Measurements from ENCODE around the gene EPHB1. TPM values are rescaled to one million over a fixed set of nuclear protein-coding genes. Genes with fewer than 3 reads are reported as not detected.

Gene EPHB1
- total RNA-seq, 1 experiment from 2014 or later, result 0.86 TPM

DNA sequence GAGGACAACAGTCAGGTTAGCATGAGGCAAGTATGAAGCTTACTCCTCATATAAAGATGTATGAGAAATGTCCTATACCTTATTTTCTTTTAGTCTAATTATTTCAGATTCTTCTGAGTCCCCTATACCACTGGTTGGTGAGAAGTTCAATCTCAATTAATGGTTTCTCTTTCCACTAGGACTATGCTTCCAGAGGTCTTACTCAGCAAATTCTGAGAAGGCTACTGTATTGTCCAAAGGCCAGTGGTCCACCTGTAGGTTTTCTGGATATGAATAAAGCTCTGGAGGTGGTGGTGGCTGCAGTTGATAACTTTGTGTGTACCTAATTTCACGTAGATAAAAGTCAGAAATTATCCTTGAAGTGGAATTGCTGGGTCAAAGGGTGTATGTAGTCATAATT, 149.4 kb downstream of the EPHB1 start:
- RAD21 ChIA-PET (ENCODE audit: low non-redundant PET in 1 of 2, low total read pairs in 2 of 2, uncharacterized antibody in 2 of 2, unreplicated experiment in 2 of 2), result no interaction called here
- BruUV-seq (replicated peaks), result no TSS peak
- Histone ChIP-seq H3K4me3 (replicated peaks in 1 of 2; ENCODE audit: low read depth in 1 of 2, low read length in 2 of 2) (no peak overlapping the region), H3K9ac (ENCODE audit: low read length) (no peak overlapping the region), H3K4me2 (ENCODE audit: low read length) (no peak overlapping the region), H4K20me1 (ENCODE audit: insufficient read depth) (no peaks in the 10 kb centered on the region), H3K9me2 (ENCODE audit: insufficient read depth) (no peaks in the 10 kb centered on the region), H3K4me1 (ENCODE audit: control insufficient read depth in 1 of 2, insufficient read depth in 2 of 2, low read length in 2 of 2) (no peaks in the 10 kb centered on the region), H3K27me3 (ENCODE audit: insufficient read depth, low read length) (peaks cover 11% of the 10 kb centered on the region), H3K79me2 (ENCODE audit: insufficient read depth, low read length) (no peaks in the 10 kb centered on the region), H3K9me3 (ENCODE audit: control insufficient read depth in 1 of 2, insufficient read depth in 1 of 2, low read depth in 1 of 2, low read length in 2 of 2) (no peaks in the 10 kb centered on the region), H3K36me3 (ENCODE audit: control insufficient read depth in 1 of 2, insufficient read depth in 2 of 2, low read length in 2 of 2) (no peaks in the 10 kb centered on the region), H2AFZ (ENCODE audit: low read depth, low read length, poor library complexity, severe bottlenecking) (no peak overlapping the region), H3K27ac (ENCODE audit: low read depth, low read length) (no peak overlapping the region)
- CTCF ChIA-PET, result no interaction called here
- ATAC-seq (no peak), DNase-seq (ENCODE audit: low read depth, low spot score) (no peak)
- TF ChIP-seq EZH2 (IDR thresholded peaks at IDR 0.05), result no peak
- TF ChIP-seq SRF (IDR thresholded peaks at IDR 0.05; ENCODE audit: low read depth), result no peak
- TF ChIP-seq, protein P1, sequence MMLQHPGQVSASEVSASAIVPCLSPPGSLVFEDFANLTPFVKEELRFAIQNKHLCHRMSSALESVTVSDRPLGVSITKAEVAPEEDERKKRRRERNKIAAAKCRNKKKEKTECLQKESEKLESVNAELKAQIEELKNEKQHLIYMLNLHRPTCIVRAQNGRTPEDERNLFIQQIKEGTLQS (IDR thresholded peaks at IDR 0.05), result no peak
- TF ChIP-seq REST (IDR thresholded peaks at IDR 0.05; ENCODE audit: low read depth), result no peak
- TF ChIP-seq JUND (IDR thresholded peaks at IDR 0.05), result no peak
- TF ChIP-seq ZNF274 (IDR thresholded peaks at IDR 0.05; ENCODE audit: low read depth, low read length), result no peak
- TF ChIP-seq, protein P2, sequence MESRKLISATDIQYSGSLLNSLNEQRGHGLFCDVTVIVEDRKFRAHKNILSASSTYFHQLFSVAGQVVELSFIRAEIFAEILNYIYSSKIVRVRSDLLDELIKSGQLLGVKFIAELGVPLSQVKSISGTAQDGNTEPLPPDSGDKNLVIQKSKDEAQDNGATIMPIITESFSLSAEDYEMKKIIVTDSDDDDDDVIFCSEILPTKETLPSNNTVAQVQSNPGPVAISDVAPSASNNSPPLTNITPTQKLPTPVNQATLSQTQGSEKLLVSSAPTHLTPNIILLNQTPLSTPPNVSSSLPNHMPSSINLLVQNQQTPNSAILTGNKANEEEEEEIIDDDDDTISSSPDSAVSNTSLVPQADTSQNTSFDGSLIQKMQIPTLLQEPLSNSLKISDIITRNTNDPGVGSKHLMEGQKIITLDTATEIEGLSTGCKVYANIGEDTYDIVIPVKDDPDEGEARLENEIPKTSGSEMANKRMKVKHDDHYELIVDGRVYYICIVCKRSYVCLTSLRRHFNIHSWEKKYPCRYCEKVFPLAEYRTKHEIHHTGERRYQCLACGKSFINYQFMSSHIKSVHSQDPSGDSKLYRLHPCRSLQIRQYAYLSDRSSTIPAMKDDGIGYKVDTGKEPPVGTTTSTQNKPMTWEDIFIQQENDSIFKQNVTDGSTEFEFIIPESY (IDR thresholded peaks at IDR 0.05; ENCODE audit: extremely low read depth, insufficient replicate concordance, low read length), result no peak
- no peak for TF ChIP-seq ZFX (IDR thresholded peaks at IDR 0.05)
- TF ChIP-seq MAX (IDR thresholded peaks at IDR 0.05), result no peak
- no peak for TF ChIP-seq POLR2AphosphoS5 (IDR thresholded peaks at IDR 0.05; ENCODE audit: low read depth, low read length)
- no peak for TF ChIP-seq YY1 (IDR thresholded peaks at IDR 0.05; ENCODE audit: extremely low read depth, insufficient replicate concordance, low read depth, low read length)
- TF ChIP-seq RAD21 (IDR thresholded peaks at IDR 0.05; ENCODE audit: low read depth), result no peak
- no peak for TF ChIP-seq CEBPB (IDR thresholded peaks at IDR 0.05; ENCODE audit: low read depth)
- no peak for TF ChIP-seq EZH2phosphoT487 (IDR thresholded peaks at IDR 0.05; ENCODE audit: borderline replicate concordance)
- TF ChIP-seq EGR1 (IDR thresholded peaks at IDR 0.05; ENCODE audit: low read depth), result no peak
- POLR2A ChIA-PET, result no interaction called here
- intact Hi-C loops (cut with micrococcal nuclease), result no loop called here

Data from HCT116 (cell line).